NCI-H82 treated with DMSO at 0.1 percent for 48 hours (cell line): ENCODE results near the gene NUP153.
"Not testable (repeated sequence)": the region's sequence is repeated elsewhere in the genome, so short reads cannot be mapped to it uniquely, and the experiment has no call there.

ENCODE experiments used
- DNase-seq: peaks from one replicate; lab custom pipeline; 2025; ENCODE audit not compliant: unreplicated experiment; lab: John Stamatoyannopoulos, UW

NUP153 gene

GRCh38 chr6:17615794-17616193, 90.9 kb downstream of the NUP153 start:
- no peak for DNase-seq

GRCh38 chr6:17612048-17612447, 94.7 kb downstream of the NUP153 start:
- DNase-seq, result no peak

GRCh38 chr6:17610835-17611234, 95.9 kb downstream of the NUP153 start:
- no peak for DNase-seq

- no peak for DNase-seq
Measured at GRCh38 chr6:17606606-17607005, 100.1 kb downstream of the NUP153 start.

DNA sequence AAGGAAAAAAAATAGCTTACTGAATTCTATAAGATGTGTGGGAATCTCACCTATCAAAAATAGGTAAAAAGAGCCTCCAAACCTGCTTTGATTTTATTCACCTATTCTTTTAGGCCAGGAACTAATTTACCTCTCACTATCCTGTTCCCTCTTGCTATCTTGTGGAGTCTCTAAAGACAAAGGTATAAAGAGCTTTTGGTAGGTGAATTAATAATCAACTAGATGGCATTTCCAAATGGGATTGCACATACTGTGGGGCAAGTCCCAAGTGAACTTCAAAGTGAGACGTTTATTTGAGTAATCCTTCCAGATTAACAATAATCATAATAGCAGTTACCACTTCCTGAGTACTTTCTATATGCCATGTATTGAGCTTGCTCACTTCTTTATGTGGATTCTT, 103.8 kb downstream of the NUP153 start:
- no peak for DNase-seq

DNA sequence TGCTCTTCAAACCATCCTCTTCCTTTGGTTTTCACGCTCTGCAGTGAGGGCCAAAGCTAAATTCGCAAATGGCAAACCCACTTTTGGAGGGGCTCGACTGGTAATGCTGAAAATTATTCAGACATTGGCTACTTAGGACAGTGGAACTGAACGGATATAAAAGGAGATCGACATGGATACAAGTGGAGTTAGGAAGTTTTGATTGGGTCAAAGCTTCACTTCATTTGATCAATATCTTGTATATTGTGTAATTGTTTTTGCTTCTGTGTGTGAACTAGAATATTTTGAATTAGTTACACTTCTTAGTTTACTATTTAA, 105.4 kb downstream of the NUP153 start:
- DNase-seq, result no peak

DNA sequence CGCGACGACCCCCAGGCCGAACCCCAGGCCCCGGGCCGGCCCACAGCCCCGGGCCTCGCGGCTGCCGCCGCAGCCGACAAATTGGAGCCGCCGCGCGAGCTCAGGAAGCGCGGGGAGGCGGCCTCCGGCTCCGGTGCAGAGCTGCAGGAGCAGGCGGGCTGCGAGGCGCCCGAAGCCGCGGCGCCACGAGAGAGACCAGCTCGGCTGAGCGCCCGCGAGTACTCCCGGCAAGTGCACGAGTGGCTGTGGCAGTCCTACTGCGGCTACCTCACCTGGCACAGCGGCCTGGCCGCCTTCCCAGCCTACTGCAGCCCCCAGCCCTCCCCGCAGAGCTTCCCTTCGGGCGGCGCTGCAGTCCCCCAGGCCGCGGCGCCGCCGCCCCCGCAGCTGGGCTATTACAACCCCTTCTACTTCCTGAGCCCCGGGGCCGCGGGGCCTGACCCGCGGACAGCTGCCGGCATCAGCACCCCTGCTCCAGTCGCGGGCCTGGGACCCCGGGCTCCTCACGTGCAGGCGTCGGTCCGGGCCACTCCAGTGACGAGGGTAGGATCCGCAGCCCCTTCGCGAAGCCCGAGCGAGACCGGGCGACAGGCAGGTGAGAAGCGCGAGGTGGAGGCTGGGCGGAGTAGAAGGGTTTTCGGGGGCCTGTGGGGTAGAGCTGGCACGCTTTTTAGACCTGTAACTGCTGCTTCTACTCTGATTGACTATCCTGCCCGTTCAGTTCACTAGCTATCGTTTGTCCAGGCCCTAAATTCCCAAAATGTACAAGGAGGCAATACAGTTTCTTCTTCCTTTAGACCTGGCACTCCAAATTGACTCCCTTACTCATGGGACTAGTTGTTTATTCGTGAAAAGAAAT, 106.0 kb downstream of the NUP153 start:
- no peak for DNase-seq

- DNase-seq, result peak; percentile 76
Measured at GRCh38 chr6:17599877-17600526, 106.7 kb downstream of the NUP153 start, which contains the start of gene FAM8A1. FAM8A1 (plus strand) TSS chr6:17600302; CDS start chr6:17600410, 108 bp downstream.

- no peak for DNase-seq
Measured at GRCh38 chr6:17596085-17596484, 110.6 kb downstream of the NUP153 start.

GRCh38 chr6:17593246-17593645, 113.5 kb downstream of the NUP153 start:
- no peak for DNase-seq

DNA sequence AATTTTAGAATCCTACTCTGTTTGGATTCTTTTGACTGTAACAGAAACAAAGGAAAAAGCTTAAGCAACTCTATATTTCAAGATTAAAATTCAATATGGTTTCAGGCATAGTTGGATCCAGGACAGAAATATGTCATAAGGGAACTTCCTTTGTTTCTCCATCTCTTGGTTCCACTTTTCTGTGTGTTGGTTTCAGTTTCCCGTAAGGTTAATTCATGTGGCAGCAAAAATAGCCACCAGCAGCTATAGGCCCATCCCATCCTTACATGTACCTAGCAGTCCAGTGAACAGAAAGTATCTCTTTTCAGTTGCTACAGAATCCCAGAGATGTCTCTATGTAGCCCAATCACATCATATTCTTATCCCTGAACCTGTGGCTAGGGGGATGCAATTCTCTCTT, 115.4 kb downstream of the NUP153 start:
- DNase-seq, result no peak

DNA sequence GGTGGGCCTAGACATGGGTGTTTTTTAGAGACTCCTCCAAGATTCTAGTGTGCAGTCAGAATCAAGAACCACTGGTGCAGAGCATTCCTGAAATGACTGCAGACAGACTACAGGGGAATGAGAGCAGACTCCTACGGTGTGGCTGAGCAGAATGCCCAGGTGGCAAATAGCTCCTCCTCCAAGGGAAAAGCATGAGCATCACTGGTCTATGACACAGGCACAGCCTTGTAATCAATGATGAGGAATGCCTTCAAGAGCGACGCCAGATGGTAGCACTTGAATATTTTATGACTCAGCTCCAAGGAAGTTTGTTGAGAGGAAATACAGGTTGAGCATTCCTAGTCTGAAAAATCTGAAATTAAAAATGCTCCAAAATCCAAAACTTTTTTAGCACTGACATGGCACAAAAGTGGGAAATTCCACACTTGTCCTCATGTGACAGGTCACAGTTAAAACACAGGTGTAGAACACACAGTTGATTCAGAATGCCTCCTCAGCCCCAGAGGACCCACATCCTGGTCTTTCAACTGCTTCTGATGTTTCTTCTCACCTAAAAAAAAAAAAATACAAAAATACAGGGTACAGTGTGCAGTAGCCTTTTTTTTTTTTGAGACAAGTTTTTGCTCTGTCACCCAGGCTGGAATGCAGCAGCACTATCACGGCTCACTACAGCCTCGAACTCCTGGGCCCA, 117.2 kb downstream of the NUP153 start:
- DNase-seq, result no peak

- DNase-seq, result no peak
Measured at GRCh38 chr6:17588011-17588410, 118.7 kb downstream of the NUP153 start.

DNA sequence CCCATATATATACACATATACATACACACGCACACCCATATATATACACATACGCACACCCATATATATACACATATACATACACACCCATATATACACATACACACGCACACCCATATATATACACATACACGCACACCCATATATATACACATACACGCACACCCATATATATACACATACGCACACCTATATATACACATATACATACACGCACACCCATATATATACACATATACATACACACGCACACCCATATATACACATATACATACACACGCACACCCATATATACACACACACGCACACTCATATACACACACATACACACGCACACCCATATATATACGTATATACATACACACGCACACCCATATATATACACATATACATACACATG, 120.1 kb downstream of the NUP153 start:
- DNase-seq, result not testable (repeated sequence)

DNA sequence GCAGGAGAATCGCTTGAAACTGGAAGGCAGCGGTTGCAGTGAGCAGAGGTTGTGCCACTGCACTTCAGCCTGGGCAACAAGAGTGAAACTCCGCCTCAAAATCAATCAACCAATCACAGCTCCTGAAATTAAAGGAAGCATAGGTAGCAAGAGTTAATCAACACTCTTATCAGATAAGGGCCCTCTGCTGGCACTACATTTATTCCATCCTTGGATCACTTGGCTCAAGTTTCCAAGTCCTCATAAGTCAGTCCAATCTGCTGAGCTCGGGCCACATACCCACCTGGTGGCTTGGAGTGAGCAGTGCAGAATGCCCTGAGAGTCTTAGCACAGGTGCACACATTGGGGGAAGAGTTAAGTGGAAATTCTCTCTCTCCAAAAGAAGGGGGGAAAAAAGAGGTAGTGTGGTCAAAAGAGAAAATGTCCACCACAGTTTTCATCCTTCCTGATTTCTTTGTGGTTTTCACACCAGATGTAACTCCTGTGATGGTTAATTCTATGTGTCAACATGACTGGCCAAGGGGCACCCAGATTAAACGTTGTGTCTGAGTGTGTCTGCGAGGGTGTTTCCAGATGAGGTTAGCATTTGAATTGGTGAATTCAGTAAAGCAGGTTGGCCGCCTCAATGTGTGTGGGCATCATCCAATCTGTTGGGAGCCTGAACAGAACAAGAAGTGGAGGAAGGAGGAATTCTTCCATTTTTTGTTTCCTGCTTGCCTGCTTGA, 120.8 kb downstream of the NUP153 start:
- DNase-seq, result no peak

- peak; percentile 81 for DNase-seq
Measured at GRCh38 chr6:17584241-17584803, 122.4 kb downstream of the NUP153 start.

GRCh38 chr6:17583811-17584210, 122.9 kb downstream of the NUP153 start:
- DNase-seq, result no peak

DNA sequence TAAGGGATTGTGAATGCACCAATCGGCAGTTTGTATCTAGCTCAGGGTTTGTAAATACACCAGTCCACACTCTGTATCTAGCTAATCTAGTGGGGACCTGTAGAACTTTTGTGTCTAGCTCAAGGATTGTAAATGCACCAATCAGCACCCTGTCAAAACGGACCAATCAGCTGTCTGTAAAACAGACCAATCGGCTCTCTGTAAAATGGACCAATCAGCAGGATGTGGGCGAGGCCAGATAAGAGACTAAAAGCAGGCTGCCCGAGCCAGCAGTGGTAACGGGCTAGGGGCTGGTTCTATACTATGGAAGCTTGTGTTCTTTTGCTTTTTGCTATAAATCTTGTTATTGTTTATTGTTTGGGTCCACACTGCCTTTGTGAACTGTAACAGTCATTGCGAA, 125.4 kb downstream of the NUP153 start:
- DNase-seq, result not testable (repeated sequence)

DNA sequence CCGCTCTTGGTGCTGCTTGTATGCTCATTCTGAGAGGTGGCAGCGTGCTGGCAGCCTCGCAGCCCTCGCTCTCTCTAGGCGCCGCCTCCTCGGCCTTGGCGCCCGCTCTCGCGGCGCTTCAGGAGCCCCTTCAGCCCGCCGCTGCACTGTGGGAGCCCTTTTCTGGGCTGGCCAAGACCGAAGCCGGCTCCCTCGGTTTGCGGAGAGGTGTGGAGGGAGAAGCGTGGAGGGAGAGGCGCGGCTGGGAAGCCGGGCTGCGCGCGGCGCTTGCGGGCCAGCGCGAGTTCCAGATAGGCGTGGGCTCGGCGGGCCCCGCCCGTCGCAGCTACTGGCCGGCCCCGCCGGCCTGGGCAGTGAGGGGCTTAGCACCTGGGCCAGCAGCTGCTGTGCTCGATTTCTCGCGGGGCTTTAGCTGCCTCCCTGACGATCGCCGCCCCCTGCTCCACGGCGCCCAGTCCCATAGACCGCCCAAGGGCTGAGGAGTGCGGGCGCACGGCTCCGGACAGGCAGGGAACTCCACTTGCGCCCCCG, 126.1 kb downstream of the NUP153 start:
- no peak for DNase-seq

GRCh38 chr6:17577059-17577458, 129.7 kb downstream of the NUP153 start:
- DNase-seq, result no peak
